Mesenchymal stem cell (in vitro differentiated cells and primary cell): ENCODE data around the gene TMEM119.
A peak's percentile ranks its signal among the peaks of the same experiment; 100 is the strongest.

Experiments
- DNase-seq: peaks from one replicate; pipeline ENCODE4 v3.0.0-alpha.2; 2013
- H2AFZ ChIP-seq: one replicate; pipeline ENCODE4 v1.6.1; 2013; ENCODE audit warnings: low read depth, mild to moderate bottlenecking, control low read depth, inconsistent platforms, low read length, moderate library complexity
- H2AK5ac ChIP-seq: 2 replicates; pipeline ENCODE4 v1.6.1; 2013; ENCODE audit warnings: low read length, moderate library complexity, mild to moderate bottlenecking, inconsistent platforms; ENCODE audit not compliant: severe bottlenecking
- H2BK120ac ChIP-seq: one replicate; pipeline ENCODE4 v1.6.1; 2013; ENCODE audit warnings: low read depth, mild to moderate bottlenecking, inconsistent platforms, low read length, moderate library complexity
- H2BK12ac ChIP-seq, 2 experiments: one replicate each; pipeline ENCODE4 v1.6.1; 2013; ENCODE audit warnings: inconsistent platforms in 2 of 2, low read length in 2 of 2, mild to moderate bottlenecking in 2 of 2, moderate library complexity in 2 of 2, control low read depth in 1 of 2
- H2BK15ac ChIP-seq: one replicate; pipeline ENCODE4 v1.6.1; 2013; ENCODE audit warnings: mild to moderate bottlenecking, low read depth, inconsistent platforms; ENCODE audit not compliant: poor library complexity, severe bottlenecking
- H2BK5ac ChIP-seq: 2 replicates; pipeline ENCODE4 v1.6.1; 2013; ENCODE audit warnings: low read depth, mild to moderate bottlenecking, low read length, control low read depth, inconsistent platforms; ENCODE audit not compliant: poor library complexity, severe bottlenecking
- H3K14ac ChIP-seq, 2 experiments: one replicate each; pipeline ENCODE4 v1.6.1; 2013; ENCODE audit warnings: inconsistent platforms in 2 of 2, low read length in 2 of 2, control low read depth in 1 of 2, mild to moderate bottlenecking in 1 of 2, moderate library complexity in 1 of 2
- H3K18ac ChIP-seq, 2 experiments: one replicate each; pipeline ENCODE4 v1.6.1; 2013; ENCODE audit warnings: inconsistent platforms in 2 of 2, low read length in 2 of 2, control low read depth in 1 of 2, low read depth in 1 of 2, mild to moderate bottlenecking in 1 of 2
- H3K23ac ChIP-seq, 2 experiments: one replicate each; pipeline ENCODE4 v1.6.1; 2013; ENCODE audit warnings: inconsistent platforms in 2 of 2, low read length in 2 of 2, mild to moderate bottlenecking in 2 of 2, moderate library complexity in 2 of 2, control low read depth in 1 of 2
- H3K27ac ChIP-seq: 2 replicates; pipeline ENCODE4 v1.5.1; 2013; ENCODE audit warnings: mild to moderate bottlenecking, moderate library complexity, low read length, control low read depth, inconsistent platforms; ENCODE audit not compliant: poor library complexity, severe bottlenecking
- H3K27me3 ChIP-seq, 2 experiments: 2 replicates each; pipeline versions ENCODE4 v1.6.1 to v1.7.0; 2013; ENCODE audit warnings: low read length in 2 of 2, mild to moderate bottlenecking in 2 of 2, moderate library complexity in 2 of 2, control low read depth in 1 of 2, inconsistent platforms in 1 of 2; ENCODE audit not compliant: control insufficient read depth in 1 of 2, insufficient read depth in 1 of 2
- H3K36me3 ChIP-seq, 2 experiments: 2 replicates each; pipeline versions ENCODE4 v1.6.1 to v1.7.0; 2013; ENCODE audit warnings: low read length in 2 of 2, control low read depth in 1 of 2, inconsistent platforms in 1 of 2, low read depth in 1 of 2, mild to moderate bottlenecking in 1 of 2; ENCODE audit not compliant: insufficient read depth in 2 of 2, control insufficient read depth in 1 of 2
- H3K4ac ChIP-seq, 2 experiments: one replicate each; pipeline ENCODE4 v1.6.1; 2013; ENCODE audit warnings: inconsistent platforms in 2 of 2, low read length in 2 of 2, mild to moderate bottlenecking in 2 of 2, moderate library complexity in 2 of 2, control low read depth in 1 of 2, low read depth in 1 of 2
- H3K4me1 ChIP-seq: 2 replicates; pipeline ENCODE4 v1.6.1; 2013; ENCODE audit warnings: low read depth, low read length, control low read depth; ENCODE audit not compliant: control insufficient read depth, insufficient read depth
- H3K4me2 ChIP-seq: 2 replicates; pipeline ENCODE4 v1.6.1; 2013; ENCODE audit warnings: low read length, mild to moderate bottlenecking, inconsistent platforms; ENCODE audit not compliant: poor library complexity, severe bottlenecking
- H3K4me3 ChIP-seq, 2 experiments: 2 replicates each; pipeline versions ENCODE4 v1.5.1 to v1.7.0; 2013; ENCODE audit warnings: low read length in 2 of 2, mild to moderate bottlenecking in 2 of 2, control low read depth in 1 of 2, low read depth in 1 of 2; ENCODE audit not compliant: insufficient read depth in 1 of 2
- H3K79me1 ChIP-seq: replicated peaks from 2 replicates; pipeline ENCODE4 v1.6.1; 2013; ENCODE audit warnings: mild to moderate bottlenecking, control low read depth, low read length, inconsistent platforms; ENCODE audit not compliant: poor library complexity, severe bottlenecking
- H3K9ac ChIP-seq: 2 replicates; pipeline ENCODE4 v1.7.0; 2013; ENCODE audit warnings: mild to moderate bottlenecking, low read length, moderate library complexity
- H3K9me3 ChIP-seq: 2 replicates; pipeline ENCODE4 v1.7.0; 2013; ENCODE audit warnings: mild to moderate bottlenecking, low read length; ENCODE audit not compliant: control insufficient read depth
- H4K8ac ChIP-seq: one replicate; pipeline ENCODE4 v1.6.1; 2013; ENCODE audit warnings: inconsistent platforms, mild to moderate bottlenecking, low read length, moderate library complexity
- H4K91ac ChIP-seq: one replicate; pipeline ENCODE4 v1.6.1; 2013; ENCODE audit warnings: mild to moderate bottlenecking, low read length, inconsistent platforms
- WGBS: methylation state at CpG from one replicate; pipeline ENCODE4 v1.1.7; 2013; ENCODE audit warnings: mixed read lengths; 5-methylcytosine and 5-hydroxymethylcytosine counted together

TMEM119 gene

GRCh38 chr12:108584456-108585065 lies 13.3 kb downstream of the TMEM119 start:
- H3K18ac ChIP-seq = no peak overlapping the region
- H2BK120ac ChIP-seq = no peak overlapping the region
- H4K8ac ChIP-seq = no peak overlapping the region
- no peak for DNase-seq
- H3K4me3 ChIP-seq = no peak overlapping the region
- no peak overlapping the region for H3K27ac ChIP-seq
- no peaks in the 10 kb centered on the region for H3K36me3 ChIP-seq
- peak overlapping the region; percentile 44 for H2BK15ac ChIP-seq
- no peak overlapping the region for H3K4me2 ChIP-seq
- H3K27me3 ChIP-seq = no peaks in the 10 kb centered on the region
- no peak overlapping the region for H2AFZ ChIP-seq
- H3K79me1 ChIP-seq = no peaks in the 10 kb centered on the region
- no peak overlapping the region for H3K4ac ChIP-seq
- H2BK5ac ChIP-seq = no peak overlapping the region
- H3K9ac ChIP-seq = no peak overlapping the region
- H3K9me3 ChIP-seq = no peaks in the 10 kb centered on the region
- H2BK12ac ChIP-seq = no peak overlapping the region
- H3K4me1 ChIP-seq = peaks cover 26% of the 10 kb centered on the region
- no CpG with 5 or more reads among the region's 3 CpGs for WGBS
- H2AK5ac ChIP-seq = peak overlapping the region; percentile 6
- H3K23ac ChIP-seq = no peak overlapping the region
- H3K14ac ChIP-seq = no peak overlapping the region
- no peak overlapping the region for H4K91ac ChIP-seq

- no peak overlapping the region for H2BK12ac ChIP-seq
- H4K8ac ChIP-seq = peak overlapping the region; percentile 43
- DNase-seq = no peak
- peaks cover 20% of the 10 kb centered on the region for H3K4me1 ChIP-seq
- H3K9me3 ChIP-seq = no peaks in the 10 kb centered on the region
- no peak overlapping the region for H3K4me3 ChIP-seq
- peak overlapping the region; percentile 66 for H2BK120ac ChIP-seq
- H2BK5ac ChIP-seq = no peak overlapping the region
- H2BK15ac ChIP-seq = peak overlapping the region; percentile 65
- H3K9ac ChIP-seq = no peak overlapping the region
- WGBS = 46% methylated on average over 7 of the region's 7 CpGs
- H3K27ac ChIP-seq = no peak overlapping the region
- H3K18ac ChIP-seq = peak overlapping the region; percentile 5 to 46
- no peak overlapping the region for H2AFZ ChIP-seq
- H3K27me3 ChIP-seq = no peaks in the 10 kb centered on the region
- H3K4me2 ChIP-seq = no peak overlapping the region
- H4K91ac ChIP-seq = peak overlapping the region; percentile 14
- H3K36me3 ChIP-seq = no peaks in the 10 kb centered on the region
- peak overlapping the region; percentile 6 for H2AK5ac ChIP-seq
- no peak overlapping the region for H3K14ac ChIP-seq
- H3K79me1 ChIP-seq = no peaks in the 10 kb centered on the region
- peak overlapping the region in 1 of 2 experiments; percentile 53 for H3K4ac ChIP-seq
- no peak overlapping the region for H3K23ac ChIP-seq
Measured at GRCh38 chr12:108583991-108584390, 13.9 kb downstream of the TMEM119 start.

GRCh38 chr12:108582978-108583770 lies 14.7 kb downstream of the TMEM119 start:
- no peaks in the 10 kb centered on the region for H3K36me3 ChIP-seq
- H2BK15ac ChIP-seq = peak overlapping the region; percentile 76
- peak overlapping the region in 1 of 2 experiments; percentile 63 for H3K14ac ChIP-seq
- no peaks in the 10 kb centered on the region for H3K79me1 ChIP-seq
- no peak overlapping the region for H2AFZ ChIP-seq
- peaks cover 18% of the 10 kb centered on the region for H3K4me1 ChIP-seq
- no peak overlapping the region for H3K9ac ChIP-seq
- H3K4me3 ChIP-seq = no peak overlapping the region
- H2BK12ac ChIP-seq = peak overlapping the region; percentile 29 to 99
- no peaks in the 10 kb centered on the region for H3K9me3 ChIP-seq
- no peak for DNase-seq
- peak overlapping the region; percentile 52 to 58 for H3K4ac ChIP-seq
- WGBS = 79% methylated on average over 9 of the region's 10 CpGs
- H3K27ac ChIP-seq = no peak overlapping the region
- H3K18ac ChIP-seq = peak overlapping the region; percentile 64 to 81
- H2BK5ac ChIP-seq = no peak overlapping the region
- H3K4me2 ChIP-seq = no peak overlapping the region
- H2AK5ac ChIP-seq = peak overlapping the region; percentile 87
- H2BK120ac ChIP-seq = peak overlapping the region; percentile 56
- H3K27me3 ChIP-seq = no peaks in the 10 kb centered on the region
- H4K8ac ChIP-seq = peak overlapping the region; percentile 81
- H4K91ac ChIP-seq = peak overlapping the region; percentile 92
- H3K23ac ChIP-seq = no peak overlapping the region

- peak overlapping the region in 1 of 2 experiments; percentile 67 for H3K4ac ChIP-seq
- peak overlapping the region; percentile 73 to 99 for H2BK12ac ChIP-seq
- H4K91ac ChIP-seq = peak overlapping the region; percentile 79
- peak overlapping the region; percentile 33 for H2BK5ac ChIP-seq
- H2AK5ac ChIP-seq = peak overlapping the region; percentile 56
- no peak overlapping the region for H3K27ac ChIP-seq
- no peak overlapping the region for H3K23ac ChIP-seq
- H3K14ac ChIP-seq = no peak overlapping the region
- no peaks in the 10 kb centered on the region for H3K79me1 ChIP-seq
- peaks cover 18% of the 10 kb centered on the region for H3K4me1 ChIP-seq
- DNase-seq = no peak
- H3K18ac ChIP-seq = peak overlapping the region; percentile 72 to 81
- H3K9me3 ChIP-seq = no peaks in the 10 kb centered on the region
- H3K27me3 ChIP-seq = no peaks in the 10 kb centered on the region
- H3K4me3 ChIP-seq = no peak overlapping the region
- H3K4me2 ChIP-seq = no peak overlapping the region
- H2BK15ac ChIP-seq = peak overlapping the region; percentile 64
- no peak overlapping the region for H2AFZ ChIP-seq
- WGBS = 86% methylated on average over 9 of the region's 9 CpGs
- H3K36me3 ChIP-seq = no peaks in the 10 kb centered on the region
- peak overlapping the region; percentile 56 for H2BK120ac ChIP-seq
- no peak overlapping the region for H3K9ac ChIP-seq
- peak overlapping the region; percentile 22 for H4K8ac ChIP-seq
Measured at GRCh38 chr12:108582509-108582908, 15.4 kb downstream of the TMEM119 start.
